Hepatocyte (in vitro differentiated cells): Measurements from ENCODE around the gene ABCA2.

Experiments used
- EZH2 ChIP-seq: fragments of 200-600 bp; sonication (generic); IDR thresholded peaks from 2 replicates; pipeline ENCODE4 v1.6.1; 2016; ENCODE audit warnings: antibody characterized with exemption, mild to moderate bottlenecking, borderline replicate concordance
- EZH2phosphoT487 ChIP-seq: fragments of 200-600 bp; sonication (generic); IDR thresholded peaks from one replicate; pipeline ENCODE4 v1.6.1; 2018; ENCODE audit warnings: antibody characterized with exemption, mild to moderate bottlenecking, low read depth, moderate library complexity; ENCODE audit not compliant: unreplicated experiment, severe bottlenecking
- TF ChIP-seq, protein P1 (sequence below): fragments of 200-600 bp; sonication (generic); IDR thresholded peaks from 2 replicates; pipeline ENCODE4 v1.5.1; 2016; ENCODE audit warnings: antibody characterized with exemption, mild to moderate bottlenecking; ENCODE audit not compliant: poor library complexity

GRCh38 chr9:136969774-136970173 lies 58.3 kb downstream of the ABCA2 start:
- TF ChIP-seq, protein P1, sequence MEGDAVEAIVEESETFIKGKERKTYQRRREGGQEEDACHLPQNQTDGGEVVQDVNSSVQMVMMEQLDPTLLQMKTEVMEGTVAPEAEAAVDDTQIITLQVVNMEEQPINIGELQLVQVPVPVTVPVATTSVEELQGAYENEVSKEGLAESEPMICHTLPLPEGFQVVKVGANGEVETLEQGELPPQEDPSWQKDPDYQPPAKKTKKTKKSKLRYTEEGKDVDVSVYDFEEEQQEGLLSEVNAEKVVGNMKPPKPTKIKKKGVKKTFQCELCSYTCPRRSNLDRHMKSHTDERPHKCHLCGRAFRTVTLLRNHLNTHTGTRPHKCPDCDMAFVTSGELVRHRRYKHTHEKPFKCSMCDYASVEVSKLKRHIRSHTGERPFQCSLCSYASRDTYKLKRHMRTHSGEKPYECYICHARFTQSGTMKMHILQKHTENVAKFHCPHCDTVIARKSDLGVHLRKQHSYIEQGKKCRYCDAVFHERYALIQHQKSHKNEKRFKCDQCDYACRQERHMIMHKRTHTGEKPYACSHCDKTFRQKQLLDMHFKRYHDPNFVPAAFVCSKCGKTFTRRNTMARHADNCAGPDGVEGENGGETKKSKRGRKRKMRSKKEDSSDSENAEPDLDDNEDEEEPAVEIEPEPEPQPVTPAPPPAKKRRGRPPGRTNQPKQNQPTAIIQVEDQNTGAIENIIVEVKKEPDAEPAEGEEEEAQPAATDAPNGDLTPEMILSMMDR = no peak
- TF ChIP-seq EZH2 (no peak), EZH2phosphoT487 (no peak)
